Mucosa of stomach (tissue), 1 donor: Measurements from ENCODE around the gene KRT4.

Experiments used
- H3K27me3 ChIP-seq: one replicate; pipeline ENCODE4 v1.7.0; 2013; ENCODE audit warnings: mild to moderate bottlenecking, low read length; ENCODE audit not compliant: control insufficient read depth, insufficient read depth
- H3K36me3 ChIP-seq: one replicate; pipeline ENCODE4 v1.7.0; 2013; ENCODE audit warnings: low read length; ENCODE audit not compliant: control insufficient read depth, insufficient read depth
- H3K4me1 ChIP-seq: one replicate; pipeline ENCODE4 v1.7.0; 2013; ENCODE audit warnings: mild to moderate bottlenecking, low read length; ENCODE audit not compliant: control insufficient read depth, insufficient read depth
- H3K4me3 ChIP-seq: one replicate; pipeline ENCODE4 v1.7.0; 2013; ENCODE audit warnings: low read length
- H3K9ac ChIP-seq: one replicate; pipeline ENCODE4 v1.7.0; 2013; ENCODE audit warnings: mild to moderate bottlenecking, low read length, moderate library complexity
- H3K9me3 ChIP-seq: one replicate; pipeline ENCODE4 v1.7.0; 2013; ENCODE audit warnings: mild to moderate bottlenecking, low read length, moderate library complexity; ENCODE audit not compliant: control insufficient read depth
- donor health status: Pancreatic carcinoma.

KRT4 gene

GRCh38 chr12:52826611-52827498 lies 12.9 kb upstream of the KRT4 start:
- no peaks in the 10 kb centered on the region for H3K9me3 ChIP-seq
- no peaks in the 10 kb centered on the region for H3K27me3 ChIP-seq
- H3K4me3 ChIP-seq, result no peak overlapping the region
- no peak overlapping the region for H3K9ac ChIP-seq
- no peaks in the 10 kb centered on the region for H3K36me3 ChIP-seq
- peaks cover 9% of the 10 kb centered on the region for H3K4me1 ChIP-seq

- Histone ChIP-seq H3K4me1 (peaks cover 11% of the 10 kb centered on the region), H3K9me3 (no peaks in the 10 kb centered on the region), H3K36me3 (no peaks in the 10 kb centered on the region), H3K4me3 (no peak overlapping the region), H3K9ac (no peak overlapping the region), H3K27me3 (peaks cover 3% of the 10 kb centered on the region)
Measured at GRCh38 chr12:52825961-52826360, 12.0 kb upstream of the KRT4 start.

- no peak overlapping the region for H3K4me3 ChIP-seq
- H3K36me3 ChIP-seq, result no peaks in the 10 kb centered on the region
- H3K27me3 ChIP-seq, result peaks cover 5% of the 10 kb centered on the region
- no peaks in the 10 kb centered on the region for H3K9me3 ChIP-seq
- H3K9ac ChIP-seq, result no peak overlapping the region
- peaks cover 11% of the 10 kb centered on the region for H3K4me1 ChIP-seq
Measured at GRCh38 chr12:52824741-52825410, 11.0 kb upstream of the KRT4 start.

- peaks cover 11% of the 10 kb centered on the region for H3K4me1 ChIP-seq
- H3K9ac ChIP-seq, result no peak overlapping the region
- H3K9me3 ChIP-seq, result no peaks in the 10 kb centered on the region
- H3K4me3 ChIP-seq, result no peak overlapping the region
- H3K27me3 ChIP-seq, result peaks cover 5% of the 10 kb centered on the region
- no peaks in the 10 kb centered on the region for H3K36me3 ChIP-seq
Measured at GRCh38 chr12:52823761-52824450, 10.0 kb upstream of the KRT4 start.

- H3K4me3 ChIP-seq, result no peak overlapping the region
- H3K36me3 ChIP-seq, result no peaks in the 10 kb centered on the region
- no peak overlapping the region for H3K9ac ChIP-seq
- peaks cover 11% of the 10 kb centered on the region for H3K4me1 ChIP-seq
- H3K27me3 ChIP-seq, result peaks cover 6% of the 10 kb centered on the region
- no peaks in the 10 kb centered on the region for H3K9me3 ChIP-seq
Measured at GRCh38 chr12:52822771-52823510, 9.0 kb upstream of the KRT4 start.

- H3K9ac ChIP-seq, result no peak overlapping the region
- H3K4me3 ChIP-seq, result no peak overlapping the region
- peaks cover 11% of the 10 kb centered on the region for H3K4me1 ChIP-seq
- H3K9me3 ChIP-seq, result no peaks in the 10 kb centered on the region
- H3K36me3 ChIP-seq, result no peaks in the 10 kb centered on the region
- peaks cover 13% of the 10 kb centered on the region for H3K27me3 ChIP-seq
Measured at GRCh38 chr12:52821826-52822660, 8.1 kb upstream of the KRT4 start.

GRCh38 chr12:52821071-52821730 lies 7.3 kb upstream of the KRT4 start:
- Histone ChIP-seq H3K27me3 (peaks cover 14% of the 10 kb centered on the region), H3K4me3 (no peak overlapping the region), H3K36me3 (no peaks in the 10 kb centered on the region), H3K9me3 (no peaks in the 10 kb centered on the region), H3K9ac (no peak overlapping the region), H3K4me1 (peaks cover 11% of the 10 kb centered on the region)

- Histone ChIP-seq H3K36me3 (no peaks in the 10 kb centered on the region), H3K9me3 (no peaks in the 10 kb centered on the region), H3K4me1 (peaks cover 11% of the 10 kb centered on the region), H3K9ac (no peak overlapping the region), H3K27me3 (peaks cover 14% of the 10 kb centered on the region), H3K4me3 (no peak overlapping the region)
Measured at GRCh38 chr12:52820521-52820920, 6.6 kb upstream of the KRT4 start.

GRCh38 chr12:52819731-52820510 lies 6.0 kb upstream of the KRT4 start:
- Histone ChIP-seq H3K36me3 (no peaks in the 10 kb centered on the region), H3K4me3 (no peak overlapping the region), H3K27me3 (peaks cover 14% of the 10 kb centered on the region), H3K9me3 (no peaks in the 10 kb centered on the region), H3K9ac (no peak overlapping the region), H3K4me1 (peaks cover 11% of the 10 kb centered on the region)

GRCh38 chr12:52818887-52819420 lies 5.0 kb upstream of the KRT4 start:
- Histone ChIP-seq H3K27me3 (peaks cover 17% of the 10 kb centered on the region), H3K4me3 (no peak overlapping the region), H3K4me1 (peaks cover 21% of the 10 kb centered on the region)

More at GRCh38 chr12:52818887-52819420, 5.0 kb upstream of the KRT4 start:
- Histone ChIP-seq H3K9me3 (no peaks in the 10 kb centered on the region), H3K9ac (no peak overlapping the region), H3K36me3 (no peaks in the 10 kb centered on the region)
